ENCODE results near the gene EPHA3.

The EPHA3 gene

GRCh38 chr3:89395996-89396395 is 288.6 kb downstream of the EPHA3 start:
- DNase-seq (ENCODE audit: low read depth, low spot score), result no peak
- no peak overlapping the region for H3K4me3 ChIP-seq (ENCODE audit: low read length)

- no peak for DNase-seq (ENCODE audit: low read depth, low spot score)
- no peak overlapping the region for H3K4me3 ChIP-seq (ENCODE audit: low read length)
Observed at GRCh38 chr3:89402051-89402450, 294.6 kb downstream of the EPHA3 start.

GRCh38 chr3:89405176-89405575 is 297.8 kb downstream of the EPHA3 start:
- DNase-seq (ENCODE audit: low read depth, low spot score), result no peak
- no peak overlapping the region for H3K4me3 ChIP-seq (ENCODE audit: low read length)

- no peak overlapping the region for H3K4me3 ChIP-seq (ENCODE audit: low read length)
- DNase-seq (ENCODE audit: low read depth, low spot score), result no peak
Observed at GRCh38 chr3:89405593-89405992, 298.2 kb downstream of the EPHA3 start.

- H3K4me3 ChIP-seq (ENCODE audit: low read length), result no peak overlapping the region
- DNase-seq (ENCODE audit: low read depth, low spot score), result no peak
Observed at GRCh38 chr3:89411201-89411600, 303.8 kb downstream of the EPHA3 start.

GRCh38 chr3:89414270-89414669 is 306.8 kb downstream of the EPHA3 start:
- no peak for DNase-seq (ENCODE audit: low read depth, low spot score)
- no peak overlapping the region for H3K4me3 ChIP-seq (ENCODE audit: low read length)

GRCh38 chr3:89419647-89420241 is 312.3 kb downstream of the EPHA3 start:
- no peak for DNase-seq (ENCODE audit: low read depth, low spot score)
- H3K4me3 ChIP-seq (ENCODE audit: low read length), result no peak overlapping the region

- H3K4me3 ChIP-seq (ENCODE audit: low read length), result no peak overlapping the region
Observed at GRCh38 chr3:89426060-89426459, 318.6 kb downstream of the EPHA3 start.

GRCh38 chr3:89434621-89435380 is 327.4 kb downstream of the EPHA3 start:
- no peak overlapping the region for H3K4me3 ChIP-seq (ENCODE audit: low read length)
- no peak for DNase-seq (ENCODE audit: low read depth, low spot score)

More at GRCh38 chr3:89426060-89426459, 318.6 kb downstream of the EPHA3 start:
- no peak for DNase-seq (ENCODE audit: low read depth, low spot score)

- DNase-seq (ENCODE audit: low read depth, low spot score), result no peak
- H3K4me3 ChIP-seq (ENCODE audit: low read length), result no peak overlapping the region
Observed at GRCh38 chr3:89436846-89437245, 329.4 kb downstream of the EPHA3 start.

GRCh38 chr3:89440386-89440785 is 333.0 kb downstream of the EPHA3 start:
- H3K4me3 ChIP-seq (ENCODE audit: low read length), result no peak overlapping the region
- DNase-seq (ENCODE audit: low read depth, low spot score), result no peak

- no peak overlapping the region for H3K4me3 ChIP-seq (ENCODE audit: low read length)
- no peak for DNase-seq (ENCODE audit: low read depth, low spot score)
Observed at GRCh38 chr3:89441141-89441540, 333.7 kb downstream of the EPHA3 start.

GRCh38 chr3:89446593-89446992 is 339.2 kb downstream of the EPHA3 start:
- DNase-seq (ENCODE audit: low read depth, low spot score), result no peak
- no peak overlapping the region for H3K4me3 ChIP-seq (ENCODE audit: low read length)

GRCh38 chr3:89447243-89447642 is 339.8 kb downstream of the EPHA3 start:
- no peak for DNase-seq (ENCODE audit: low read depth, low spot score)
- H3K4me3 ChIP-seq (ENCODE audit: low read length), result no peak overlapping the region

GRCh38 chr3:89449086-89449485 is 341.7 kb downstream of the EPHA3 start:
- no peak overlapping the region for H3K4me3 ChIP-seq (ENCODE audit: low read length)
- DNase-seq (ENCODE audit: low read depth, low spot score), result no peak

- H3K4me3 ChIP-seq (ENCODE audit: low read length), result no peak overlapping the region
- DNase-seq (ENCODE audit: low read depth, low spot score), result no peak
Observed at GRCh38 chr3:89452066-89452465, 344.6 kb downstream of the EPHA3 start.

GRCh38 chr3:89455240-89455639 is 347.8 kb downstream of the EPHA3 start:
- no peak overlapping the region for H3K4me3 ChIP-seq (ENCODE audit: low read length)
- DNase-seq (ENCODE audit: low read depth, low spot score), result no peak

GRCh38 chr3:89467898-89468363 is 360.5 kb downstream of the EPHA3 start:
- no peak for DNase-seq (ENCODE audit: low read depth, low spot score)

GRCh38 chr3:89472101-89472500 is 364.7 kb downstream of the EPHA3 start:
- no peak overlapping the region for H3K4me3 ChIP-seq (ENCODE audit: low read length)
- DNase-seq (ENCODE audit: low read depth, low spot score), result no peak

More at GRCh38 chr3:89467898-89468363, 360.5 kb downstream of the EPHA3 start:
- no peak overlapping the region for H3K4me3 ChIP-seq (ENCODE audit: low read length)

GRCh38 chr3:89474333-89475130 is 367.1 kb downstream of the EPHA3 start:
- no peak for DNase-seq (ENCODE audit: low read depth, low spot score)
- no peak overlapping the region for H3K4me3 ChIP-seq (ENCODE audit: low read length)
